GM12801 (cell line): Measurements from ENCODE around the gene ALK.

ENCODE experiments used
- TF ChIP-seq, protein P1 (sequence below): IDR thresholded peaks from one replicate; pipeline ENCODE4 v1.5.1; 2011; ENCODE audit warnings: control low read depth; ENCODE audit not compliant: insufficient read length; ENCODE audit errors: extremely low read depth

ALK gene

DNA sequence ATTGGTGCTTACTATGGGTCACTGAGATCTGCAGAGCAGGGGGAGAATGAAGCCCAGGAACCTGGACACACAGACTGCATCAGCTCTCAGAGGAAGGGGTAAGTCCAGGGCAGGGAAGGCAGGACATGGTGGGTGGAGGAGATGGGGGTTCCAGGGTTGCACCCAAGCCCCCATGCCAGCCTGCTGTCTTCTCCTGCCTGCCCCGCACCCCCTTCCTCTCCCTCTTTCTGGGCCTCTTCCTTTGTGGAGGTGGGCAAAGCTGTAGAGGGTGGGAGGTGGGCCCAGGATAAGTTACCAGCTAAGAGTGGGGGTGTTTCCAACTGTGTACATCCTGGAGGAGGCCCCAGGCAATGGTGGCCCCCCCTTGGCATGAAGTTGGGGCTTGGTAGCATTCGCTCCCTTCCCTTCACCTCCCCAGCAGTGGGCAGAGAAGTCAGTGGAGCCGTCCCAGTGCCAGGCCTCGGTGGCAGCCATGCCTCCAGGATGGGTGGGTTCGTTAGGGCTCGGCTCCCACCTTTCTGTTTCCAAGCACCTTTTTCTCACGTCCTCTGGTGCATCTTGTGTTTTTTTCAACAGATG is 674.0 kb downstream of the ALK start:
- TF ChIP-seq, protein P1, sequence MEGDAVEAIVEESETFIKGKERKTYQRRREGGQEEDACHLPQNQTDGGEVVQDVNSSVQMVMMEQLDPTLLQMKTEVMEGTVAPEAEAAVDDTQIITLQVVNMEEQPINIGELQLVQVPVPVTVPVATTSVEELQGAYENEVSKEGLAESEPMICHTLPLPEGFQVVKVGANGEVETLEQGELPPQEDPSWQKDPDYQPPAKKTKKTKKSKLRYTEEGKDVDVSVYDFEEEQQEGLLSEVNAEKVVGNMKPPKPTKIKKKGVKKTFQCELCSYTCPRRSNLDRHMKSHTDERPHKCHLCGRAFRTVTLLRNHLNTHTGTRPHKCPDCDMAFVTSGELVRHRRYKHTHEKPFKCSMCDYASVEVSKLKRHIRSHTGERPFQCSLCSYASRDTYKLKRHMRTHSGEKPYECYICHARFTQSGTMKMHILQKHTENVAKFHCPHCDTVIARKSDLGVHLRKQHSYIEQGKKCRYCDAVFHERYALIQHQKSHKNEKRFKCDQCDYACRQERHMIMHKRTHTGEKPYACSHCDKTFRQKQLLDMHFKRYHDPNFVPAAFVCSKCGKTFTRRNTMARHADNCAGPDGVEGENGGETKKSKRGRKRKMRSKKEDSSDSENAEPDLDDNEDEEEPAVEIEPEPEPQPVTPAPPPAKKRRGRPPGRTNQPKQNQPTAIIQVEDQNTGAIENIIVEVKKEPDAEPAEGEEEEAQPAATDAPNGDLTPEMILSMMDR, result no peak

DNA sequence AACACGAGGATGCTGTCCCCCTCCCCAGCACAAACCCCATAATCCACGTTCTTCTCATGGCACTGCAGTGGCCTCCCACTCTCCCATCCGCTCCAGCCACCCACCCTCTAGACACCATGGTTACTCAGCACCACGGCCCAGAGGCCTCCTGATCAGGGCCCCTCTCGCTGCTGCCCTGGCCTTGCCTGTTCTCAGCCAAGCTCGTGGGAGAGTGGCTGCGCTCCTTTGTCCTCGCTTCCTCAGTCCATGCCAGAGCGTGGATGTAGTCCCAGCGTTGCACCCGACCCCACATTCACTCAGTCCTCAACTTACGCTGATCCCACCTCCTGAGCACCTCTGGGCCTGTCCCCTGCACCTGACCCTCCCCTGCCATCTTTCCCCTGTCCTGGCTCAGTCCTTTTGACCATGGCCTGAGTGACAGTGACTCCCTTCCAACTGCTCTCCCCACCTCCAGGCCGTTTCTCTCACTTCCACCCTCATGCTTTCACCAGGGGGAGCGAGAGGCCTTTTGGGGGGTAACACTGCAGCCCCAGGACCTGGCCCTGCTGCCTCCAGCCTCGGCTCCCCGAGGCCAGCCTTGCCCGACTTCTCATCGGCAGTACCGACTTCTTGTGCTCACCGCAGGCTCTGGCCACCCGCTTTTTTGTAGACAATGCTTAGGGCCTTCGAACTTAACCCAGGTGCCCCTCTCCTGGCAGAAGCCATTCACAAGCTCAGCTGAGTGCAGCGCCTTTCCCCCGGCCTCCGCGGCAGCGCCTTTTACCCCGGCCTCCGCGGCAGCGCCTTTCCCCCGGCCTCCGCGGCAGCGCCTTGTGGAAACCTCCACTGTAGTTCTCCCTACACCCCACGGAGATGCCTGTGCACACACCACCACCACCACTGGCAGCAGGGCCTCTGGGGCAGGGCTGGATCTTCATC is 674.7 kb downstream of the ALK start:
- TF ChIP-seq, protein P1, result no peak

DNA sequence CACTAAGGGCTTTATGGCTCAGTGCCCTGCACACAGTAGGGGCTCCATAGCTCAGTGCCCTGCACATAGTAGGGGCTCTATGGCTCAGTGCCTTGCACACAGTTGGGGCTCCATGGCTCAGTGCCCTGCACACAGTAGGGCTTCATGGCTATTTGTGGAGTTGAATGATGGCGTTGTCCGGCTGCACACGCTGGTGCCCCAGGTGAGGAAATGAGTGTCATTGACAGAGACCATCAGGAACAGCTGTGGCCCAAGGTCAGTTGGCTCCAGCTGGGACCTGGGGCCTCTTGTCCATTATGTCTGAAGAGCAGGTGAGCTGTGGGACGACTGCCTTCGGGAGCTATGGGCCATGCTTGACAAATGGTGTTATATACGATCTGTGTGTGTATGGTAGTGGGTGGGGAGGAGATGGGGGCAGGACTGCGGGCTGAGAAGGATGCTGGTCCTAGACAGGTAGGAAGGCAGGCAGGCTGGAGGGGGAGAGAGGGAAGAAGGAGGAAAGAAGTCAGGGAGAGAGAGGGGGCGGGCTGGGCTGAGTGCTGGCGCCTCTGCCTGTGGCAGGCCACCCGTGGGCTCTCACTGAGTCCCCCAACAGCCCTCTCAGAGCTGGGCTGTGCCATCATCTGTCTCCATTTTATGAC is 675.5 kb downstream of the ALK start:
- TF ChIP-seq, protein P1, result no peak

DNA sequence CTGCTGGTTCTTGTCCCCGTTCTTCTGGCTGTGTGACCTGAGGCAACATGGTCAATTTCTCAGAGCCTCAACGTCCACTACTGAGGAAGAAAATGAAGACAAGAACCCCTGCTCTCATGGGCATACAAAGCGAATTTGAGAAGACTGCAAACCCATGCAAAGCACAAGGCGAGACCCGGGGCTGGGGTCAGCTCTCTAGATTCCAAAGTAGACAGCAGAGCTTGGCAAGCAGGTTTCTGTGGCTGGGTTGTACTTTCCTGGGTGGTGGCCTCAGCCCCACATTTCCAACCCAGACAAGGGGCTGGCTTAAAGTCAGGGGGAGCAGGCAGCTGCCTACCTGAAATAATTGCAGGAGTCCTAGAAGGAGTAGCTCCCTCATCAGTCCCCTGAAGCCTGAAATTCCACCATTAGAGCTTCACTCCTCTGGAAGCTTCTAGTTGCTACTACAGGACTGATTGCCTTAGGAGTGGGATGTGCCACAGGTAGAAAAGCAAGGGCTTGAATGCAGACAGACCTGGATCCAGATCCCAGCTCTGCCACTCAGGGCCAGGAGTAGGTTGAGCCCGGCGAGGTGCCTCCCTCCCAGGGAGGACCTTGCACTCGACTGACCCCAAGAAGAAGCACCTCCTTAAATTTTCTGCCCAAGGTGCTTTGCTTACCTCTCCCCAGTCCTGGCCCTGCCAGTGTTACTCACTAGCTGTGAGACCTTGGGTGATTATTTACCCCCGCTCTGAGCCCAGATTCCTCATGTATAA is 678.6 kb downstream of the ALK start:
- TF ChIP-seq, protein P1, result no peak

DNA sequence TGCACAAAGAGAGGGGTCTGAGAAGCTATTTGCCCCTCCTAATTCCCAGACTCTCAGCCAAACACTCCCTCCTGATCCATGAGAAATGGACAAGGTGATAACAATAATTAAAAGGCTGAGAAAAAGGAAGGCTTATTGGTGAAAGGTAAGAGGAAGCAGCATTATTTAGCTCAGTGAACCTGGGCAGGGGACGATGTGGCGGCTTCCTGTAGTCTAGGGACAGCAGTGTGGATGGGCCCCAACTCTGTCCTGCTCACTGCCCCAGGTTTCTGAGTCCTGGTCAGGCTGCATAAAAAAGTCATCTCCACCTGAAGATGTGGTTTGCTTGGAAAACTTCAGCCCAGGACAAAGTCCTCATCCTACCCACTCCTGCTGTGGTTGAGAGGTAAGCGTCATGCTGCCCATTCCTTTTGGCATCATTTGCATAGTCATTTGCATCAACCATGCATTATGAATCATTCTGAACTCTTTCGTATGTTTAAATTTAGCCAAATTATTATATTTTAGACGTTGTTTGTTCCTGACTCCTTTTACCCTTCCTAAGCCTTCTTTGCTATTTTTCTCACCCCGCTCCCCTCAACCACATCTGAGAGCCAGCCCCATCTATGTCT is 679.3 kb downstream of the ALK start:
- TF ChIP-seq, protein P1, result no peak

DNA sequence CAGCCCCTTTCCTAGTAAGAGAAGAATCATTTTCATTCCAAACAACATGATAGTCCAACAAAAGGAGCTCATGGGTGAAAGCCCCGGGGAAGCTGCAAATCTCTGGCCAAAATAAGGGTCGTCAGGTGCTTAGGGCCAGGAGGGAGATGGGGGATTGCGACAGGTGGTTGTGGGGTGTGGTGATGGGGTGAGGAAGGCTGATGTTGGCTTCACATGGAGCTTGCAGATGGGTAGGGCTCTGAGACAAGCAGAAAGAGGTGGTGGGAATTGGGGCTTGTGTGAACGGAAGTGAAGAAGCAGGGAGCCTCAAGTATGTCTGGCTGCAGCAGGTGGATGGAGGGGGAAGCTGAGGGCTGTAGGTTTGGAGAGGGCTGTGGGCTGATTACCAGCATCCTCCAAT is 680.0 kb downstream of the ALK start:
- TF ChIP-seq, protein P1, result no peak
